Measurements from ENCODE around the gene CCSER2.
A peak's percentile ranks its signal among the peaks of the same experiment; 100 is the strongest.
"Not testable (repeated sequence)": the region's sequence is repeated elsewhere in the genome, so short reads cannot be mapped to it uniquely, and the experiment has no call there.

Gene CCSER2

GRCh38 chr10:84311576-84311975 is 16.8 kb upstream of the CCSER2 start:
- no peak for TF ChIP-seq CTCF (conservative IDR thresholded peaks at IDR 0.05; ENCODE audit: control insufficient read depth, insufficient read depth, low read depth, low read length)
- DNase-seq (ENCODE audit: low read depth), result no peak
- H3K4me3 ChIP-seq (ENCODE audit: control insufficient read depth, low read depth, low read length), result no peak overlapping the region

- DNase-seq (ENCODE audit: low read depth), result no peak
- H3K4me3 ChIP-seq (ENCODE audit: control insufficient read depth, low read depth, low read length), result no peak overlapping the region
- TF ChIP-seq CTCF (conservative IDR thresholded peaks at IDR 0.05; ENCODE audit: control insufficient read depth, insufficient read depth, low read depth, low read length), result no peak
Measured at GRCh38 chr10:84312816-84313215, 15.6 kb upstream of the CCSER2 start.

- DNase-seq (ENCODE audit: low read depth), result no peak
- no peak for TF ChIP-seq CTCF (conservative IDR thresholded peaks at IDR 0.05; ENCODE audit: control insufficient read depth, insufficient read depth, low read depth, low read length)
- no peak overlapping the region for H3K4me3 ChIP-seq (ENCODE audit: control insufficient read depth, low read depth, low read length)
Measured at GRCh38 chr10:84314275-84314674, 14.1 kb upstream of the CCSER2 start.

- H3K4me3 ChIP-seq (ENCODE audit: control insufficient read depth, low read depth, low read length), result no peak overlapping the region
- DNase-seq (ENCODE audit: low read depth), result no peak
- TF ChIP-seq CTCF (conservative IDR thresholded peaks at IDR 0.05; ENCODE audit: control insufficient read depth, insufficient read depth, low read depth, low read length), result no peak
Measured at GRCh38 chr10:84317174-84317573, 11.2 kb upstream of the CCSER2 start.

GRCh38 chr10:84321902-84322301 is 6.5 kb upstream of the CCSER2 start:
- no peak overlapping the region for H3K4me3 ChIP-seq (ENCODE audit: control insufficient read depth, low read depth, low read length)
- no peak for TF ChIP-seq CTCF (conservative IDR thresholded peaks at IDR 0.05; ENCODE audit: control insufficient read depth, insufficient read depth, low read depth, low read length)
- no peak for DNase-seq (ENCODE audit: low read depth)

- DNase-seq (ENCODE audit: low read depth); H3K4me3 ChIP-seq (ENCODE audit: control insufficient read depth, low read depth, low read length): not testable (repeated sequence)
Measured at GRCh38 chr10:84323566-84323965, 4.8 kb upstream of the CCSER2 start.

- not testable (repeated sequence) for H3K4me3 ChIP-seq (ENCODE audit: control insufficient read depth, low read depth, low read length); DNase-seq (ENCODE audit: low read depth)
Measured at GRCh38 chr10:84326995-84327394, 1.4 kb upstream of the CCSER2 start.

GRCh38 chr10:84329196-84329611 is 815 bp downstream of the CCSER2 start:
- TF ChIP-seq CTCF (conservative IDR thresholded peaks at IDR 0.05; ENCODE audit: control insufficient read depth, insufficient read depth, low read depth, low read length), result no peak
- H3K4me3 ChIP-seq (ENCODE audit: control insufficient read depth, low read depth, low read length), result peak overlapping the region; percentile 79
- DNase-seq (ENCODE audit: low read depth), result peak; percentile 51
